ENCODE data around the gene PRPF19. TPM values are rescaled to one million over a fixed set of nuclear protein-coding genes. Genes with fewer than 3 reads are reported as not detected.
A peak's percentile ranks its signal among the peaks of the same experiment; 100 is the strongest.

PRPF19 gene
- total and polyA plus RNA-seq, 2 of the 4 experiments (the other 2 are of a cell fraction), result 29.8 to 50.4 TPM

GRCh38 chr11:60926500-60926899, 20.1 kb upstream of the PRPF19 start:
- Histone ChIP-seq H3K4ac (ENCODE audit: low read depth, low read length) (no peak overlapping the region), H4K5ac (ENCODE audit: low read depth, low read length) (no peak overlapping the region), H3K27me3 (ENCODE audit: control insufficient read depth, insufficient read depth, low read length) (no peaks in the 10 kb centered on the region), H2BK20ac (ENCODE audit: low read depth, low read length) (no peak overlapping the region), H3K4me1 (ENCODE audit: control insufficient read depth, insufficient read depth, low read length) (peaks cover 14% of the 10 kb centered on the region), H3K9me3 (ENCODE audit: control insufficient read depth, insufficient read depth, low read length) (no peaks in the 10 kb centered on the region), H3K9ac (ENCODE audit: low read depth, low read length) (no peak overlapping the region), H3K4me3 (ENCODE audit: insufficient read depth, low read depth, low read length) (no peak overlapping the region), H2BK5ac (ENCODE audit: low read depth, low read length, poor library complexity, severe bottlenecking) (no peak overlapping the region), H4K91ac (ENCODE audit: insufficient read depth, low read depth, low read length) (no peak overlapping the region), H3K4me2 (ENCODE audit: low read depth, low read length) (no peak overlapping the region), H3K9me1 (ENCODE audit: insufficient read depth, low read length) (peaks cover 7% of the 10 kb centered on the region; the same call in 1 of the 2 replicates), H3K36me3 (ENCODE audit: control insufficient read depth, insufficient read depth, low read length) (peaks cover 35% of the 10 kb centered on the region), H2BK120ac (ENCODE audit: low read depth, low read length) (no peak overlapping the region), H2AK9ac (replicated peaks; ENCODE audit: low read depth, low read length, poor library complexity) (peak overlapping the region; percentile 13), H2AK5ac (ENCODE audit: low read depth, low read length) (no peak overlapping the region), H3K14ac (replicated peaks; ENCODE audit: low read depth, low read length) (no peak overlapping the region), H3K79me1 (ENCODE audit: low read depth in 1 of 2, low read length in 2 of 2) (peaks cover 5 to 28% of the 10 kb centered on the region in 2 experiments; a peak in 3 of 4 replicates), H2BK15ac (ENCODE audit: low read depth, low read length) (no peak overlapping the region), H3K56ac (ENCODE audit: extremely low read depth, insufficient read depth, low read length) (no peak overlapping the region), H3K27ac (ENCODE audit: insufficient read depth, low read length) (no peak overlapping the region), H4K8ac (ENCODE audit: low read depth in 2 of 2, low read length in 2 of 2) (no peak overlapping the region), H3K23ac (ENCODE audit: low read depth, low read length) (no peak overlapping the region), H2AFZ (replicated peaks; ENCODE audit: low read length, poor library complexity) (no peak overlapping the region), H3K18ac (ENCODE audit: low read depth, low read length) (no peak overlapping the region), H4K20me1 (ENCODE audit: insufficient read depth, low read length) (peaks cover 12% of the 10 kb centered on the region)
- no peak for ATAC-seq (ENCODE audit: low read depth)
- TF ChIP-seq, protein P1, sequence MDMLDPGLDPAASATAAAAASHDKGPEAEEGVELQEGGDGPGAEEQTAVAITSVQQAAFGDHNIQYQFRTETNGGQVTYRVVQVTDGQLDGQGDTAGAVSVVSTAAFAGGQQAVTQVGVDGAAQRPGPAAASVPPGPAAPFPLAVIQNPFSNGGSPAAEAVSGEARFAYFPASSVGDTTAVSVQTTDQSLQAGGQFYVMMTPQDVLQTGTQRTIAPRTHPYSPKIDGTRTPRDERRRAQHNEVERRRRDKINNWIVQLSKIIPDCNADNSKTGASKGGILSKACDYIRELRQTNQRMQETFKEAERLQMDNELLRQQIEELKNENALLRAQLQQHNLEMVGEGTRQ (IDR thresholded peaks at IDR 0.05; ENCODE audit: low read depth, low read length), result no peak
- TF ChIP-seq ELK1 (IDR thresholded peaks at IDR 0.05; ENCODE audit: borderline replicate concordance, low read depth, low read length) (no peak), RCOR1 (IDR thresholded peaks at IDR 0.05; ENCODE audit: insufficient replicate concordance, low read length) (no peak), MAZ (IDR thresholded peaks at IDR 0.05; ENCODE audit: borderline replicate concordance, low read depth, low read length) (no peak), BHLHE40 (IDR thresholded peaks at IDR 0.05; ENCODE audit: low read depth, low read length) (no peak), RAD21 (IDR thresholded peaks at IDR 0.05; ENCODE audit: low read length) (no peak), CHD1 (IDR thresholded peaks at IDR 0.05; ENCODE audit: low read depth, low read length) (no peak), MAFK (IDR thresholded peaks at IDR 0.05; ENCODE audit: low read depth, low read length) (no peak), CEBPB (IDR thresholded peaks at IDR 0.05; ENCODE audit: low read depth, low read length) (no peak)
- ChIA-PET CTCF (no interaction called here), POLR2A (ENCODE audit: unreplicated experiment) (no interaction called here)
- dilution Hi-C loops (cut with HindIII; ENCODE audit: low sequenced_read_pairs, unreplicated experiment) (no loop called here), intact Hi-C loops (cut with micrococcal nuclease) (no loop called here), in situ Hi-C loops (cut with MboI; ENCODE audit: low sequenced_read_pairs) (no loop called here)
- no TSS peak for BruUV-seq (replicated peaks)
- WGBS, 2 experiments (ENCODE audit: extremely low coverage in 2 of 2, insufficient read length in 1 of 2), result no CpG with 5 or more reads among the region's 8 CpGs
- DNase-seq, result no peak
